Muscle of leg (tissue), 11 donors: ENCODE data around the gene RBM6. TPM values are rescaled to one million over a fixed set of nuclear protein-coding genes. Genes with fewer than 3 reads are reported as not detected.

Source experiments
- DNase-seq: peaks from one replicate; pipeline ENCODE4 v3.0.0; 2013
- H3K27ac ChIP-seq: one replicate; pipeline ENCODE4 v1.5.1; 2013; ENCODE audit warnings: mild to moderate bottlenecking, low read length, control low read depth
- H3K27me3 ChIP-seq: one replicate; pipeline ENCODE4 v1.6.1; 2013; ENCODE audit warnings: low read length; ENCODE audit not compliant: control insufficient read depth, insufficient read depth
- H3K36me3 ChIP-seq: one replicate; pipeline ENCODE4 v1.6.1; 2013; ENCODE audit warnings: low read length; ENCODE audit not compliant: control insufficient read depth, insufficient read depth
- H3K4me1 ChIP-seq: one replicate; pipeline ENCODE4 v1.6.1; 2013; ENCODE audit warnings: low read length; ENCODE audit not compliant: control insufficient read depth, insufficient read depth
- H3K4me3 ChIP-seq: one replicate; pipeline ENCODE4 v1.5.1; 2013; ENCODE audit warnings: low read length, control low read depth
- H3K9me3 ChIP-seq: replicated peaks from 2 replicates; pipeline ENCODE4 v1.6.1; 2013; ENCODE audit warnings: low read depth, low read length; ENCODE audit not compliant: control insufficient read depth
- WGBS: methylation state at CpG from one replicate; pipeline ENCODE4 v1.1.5; 2013; ENCODE audit warnings: missing lambda C conversion rate; ENCODE audit not compliant: insufficient coverage; 5-methylcytosine and 5-hydroxymethylcytosine counted together
- polyA plus RNA-seq, 8 donors: library from polyadenylated mRNA; unstranded; fragments of 120-200 nt; gene quantifications; one replicate each; pipeline versions ENCODE4 v1.2.1 to v1.2.3, GENCODE V29; 2013; ENCODE audit warnings: inconsistent platforms in 1 of 8, low replicate concordance in 1 of 8; ENCODE audit not compliant: insufficient read length in 8 of 8, insufficient read depth in 1 of 8
- total RNA-seq: library from RNA; stranded (reverse); fragments of 120-200 nt; gene quantifications from one replicate; pipeline ENCODE4 v1.2.4, GENCODE V29; 2013

Gene RBM6
- total and polyA plus RNA-seq, 9 donors: 58.9 to 87.9 (median 65.9) TPM

DNA sequence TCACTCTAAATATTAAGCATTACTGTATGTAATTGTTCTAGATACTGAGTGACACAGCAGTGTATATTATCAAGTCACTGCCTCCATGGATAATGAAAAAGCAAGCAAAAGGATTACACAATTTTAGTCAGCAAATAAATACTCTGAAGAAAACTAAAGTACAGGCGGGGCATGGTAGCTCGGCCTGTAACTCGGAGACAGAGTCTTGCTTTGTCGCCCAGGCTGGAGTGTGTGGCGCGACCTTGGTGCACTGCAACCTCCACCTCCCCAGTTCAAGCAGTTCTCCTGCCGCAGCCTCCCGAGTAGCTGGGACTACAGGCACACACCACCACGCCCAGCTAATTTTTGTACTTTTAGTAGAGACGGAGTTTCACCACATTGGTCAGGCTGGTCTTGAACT is 32.7 kb downstream of the RBM6 start:
- H3K36me3 ChIP-seq: peaks cover 26% of the 10 kb centered on the region
- WGBS: 94% methylated on average over 10 of the region's 10 CpGs
- no peaks in the 10 kb centered on the region for H3K4me1 ChIP-seq
- no peak overlapping the region for H3K27ac ChIP-seq
- DNase-seq: no peak
- no peaks in the 10 kb centered on the region for H3K27me3 ChIP-seq
- no peaks in the 10 kb centered on the region for H3K9me3 ChIP-seq
- H3K4me3 ChIP-seq: no peak overlapping the region

- Histone ChIP-seq H3K27me3 (no peaks in the 10 kb centered on the region), H3K27ac (no peak overlapping the region), H3K9me3 (no peaks in the 10 kb centered on the region), H3K4me3 (no peak overlapping the region), H3K4me1 (no peaks in the 10 kb centered on the region), H3K36me3 (peaks cover 27% of the 10 kb centered on the region)
- 62% methylated on average over 2 of the region's 2 CpGs for WGBS
- no peak for DNase-seq
Measured at GRCh38 chr3:49976942-49977341, 37.0 kb downstream of the RBM6 start.

- WGBS: 92% methylated on average over 7 of the region's 13 CpGs
- Histone ChIP-seq H3K4me1 (no peaks in the 10 kb centered on the region), H3K36me3 (peaks cover 23% of the 10 kb centered on the region), H3K27me3 (no peaks in the 10 kb centered on the region), H3K9me3 (no peaks in the 10 kb centered on the region), H3K27ac (no peak overlapping the region), H3K4me3 (no peak overlapping the region)
- no peak for DNase-seq
Measured at GRCh38 chr3:49984394-49984793, 44.4 kb downstream of the RBM6 start.

DNA sequence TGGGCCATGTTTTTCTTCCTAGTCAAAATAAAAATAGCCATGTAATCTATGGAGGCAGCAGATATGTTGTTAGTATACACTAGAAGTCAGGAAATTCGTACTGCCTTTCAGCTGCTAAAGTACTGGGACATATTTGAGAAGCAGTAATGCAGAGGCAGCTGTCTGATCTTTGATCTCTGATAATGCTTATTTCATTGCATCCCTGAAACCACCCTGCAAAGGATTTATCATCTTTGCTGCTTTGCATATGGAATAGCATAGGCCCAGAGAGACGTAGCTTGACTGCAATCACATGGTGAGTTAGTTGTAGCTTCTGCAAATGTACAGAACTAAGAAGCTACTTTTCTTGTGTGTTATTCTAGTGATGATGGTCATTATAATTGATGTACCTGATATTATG is 52.4 kb downstream of the RBM6 start:
- H3K36me3 ChIP-seq: peaks cover 2% of the 10 kb centered on the region
- H3K27ac ChIP-seq: no peak overlapping the region
- WGBS: 100% methylated on average over 1 of the region's 2 CpGs
- no peak for DNase-seq
- no peak overlapping the region for H3K4me3 ChIP-seq
- H3K9me3 ChIP-seq: no peaks in the 10 kb centered on the region
- H3K27me3 ChIP-seq: no peaks in the 10 kb centered on the region
- H3K4me1 ChIP-seq: no peaks in the 10 kb centered on the region

GRCh38 chr3:49994476-49994875 is 54.5 kb downstream of the RBM6 start:
- no peak for DNase-seq
- WGBS: no CpG with 5 or more reads among the region's 1 CpG
- no peaks in the 10 kb centered on the region for H3K4me1 ChIP-seq
- H3K36me3 ChIP-seq: peaks cover 5% of the 10 kb centered on the region
- no peak overlapping the region for H3K4me3 ChIP-seq
- no peak overlapping the region for H3K27ac ChIP-seq
- H3K9me3 ChIP-seq: no peaks in the 10 kb centered on the region
- H3K27me3 ChIP-seq: no peaks in the 10 kb centered on the region

GRCh38 chr3:49996016-49996415 is 56.1 kb downstream of the RBM6 start:
- no CpG with 5 or more reads among the region's 2 CpGs for WGBS
- DNase-seq: no peak
- H3K27ac ChIP-seq: no peak overlapping the region
- peaks cover 16% of the 10 kb centered on the region for H3K36me3 ChIP-seq
- H3K27me3 ChIP-seq: no peaks in the 10 kb centered on the region
- no peak overlapping the region for H3K4me3 ChIP-seq
- no peaks in the 10 kb centered on the region for H3K9me3 ChIP-seq
- H3K4me1 ChIP-seq: no peaks in the 10 kb centered on the region

GRCh38 chr3:49997862-49998261 is 57.9 kb downstream of the RBM6 start:
- H3K27ac ChIP-seq: no peak overlapping the region
- WGBS: no CpG with 5 or more reads among the region's 1 CpG
- H3K4me3 ChIP-seq: no peak overlapping the region
- H3K4me1 ChIP-seq: no peaks in the 10 kb centered on the region
- H3K27me3 ChIP-seq: no peaks in the 10 kb centered on the region
- peaks cover 25% of the 10 kb centered on the region for H3K36me3 ChIP-seq
- no peak for DNase-seq
- no peaks in the 10 kb centered on the region for H3K9me3 ChIP-seq

DNA sequence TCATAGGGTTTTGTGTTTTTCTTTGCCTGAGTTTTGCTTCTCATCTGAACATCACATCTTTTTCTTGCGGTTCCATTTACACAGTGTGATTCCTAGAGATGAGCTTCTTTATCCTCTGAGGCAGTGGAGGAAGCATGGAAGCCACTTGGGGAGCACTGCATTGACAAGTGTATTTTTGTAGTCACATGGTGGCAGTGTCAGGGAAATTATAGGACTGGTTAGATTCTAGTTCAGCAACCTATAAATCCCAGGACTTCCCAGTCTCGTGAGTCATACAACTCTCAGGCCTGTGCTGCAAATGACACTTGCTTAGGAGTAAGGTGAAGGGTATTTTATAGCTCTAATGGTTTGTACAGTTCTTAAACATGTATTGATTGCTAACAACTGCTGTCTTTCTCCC is 58.4 kb downstream of the RBM6 start:
- Histone ChIP-seq H3K4me1 (no peaks in the 10 kb centered on the region), H3K4me3 (no peak overlapping the region), H3K27me3 (no peaks in the 10 kb centered on the region), H3K9me3 (no peaks in the 10 kb centered on the region), H3K36me3 (peaks cover 25% of the 10 kb centered on the region), H3K27ac (no peak overlapping the region)
- WGBS: 40% methylated on average over 1 of the region's 2 CpGs
- no peak for DNase-seq

DNA sequence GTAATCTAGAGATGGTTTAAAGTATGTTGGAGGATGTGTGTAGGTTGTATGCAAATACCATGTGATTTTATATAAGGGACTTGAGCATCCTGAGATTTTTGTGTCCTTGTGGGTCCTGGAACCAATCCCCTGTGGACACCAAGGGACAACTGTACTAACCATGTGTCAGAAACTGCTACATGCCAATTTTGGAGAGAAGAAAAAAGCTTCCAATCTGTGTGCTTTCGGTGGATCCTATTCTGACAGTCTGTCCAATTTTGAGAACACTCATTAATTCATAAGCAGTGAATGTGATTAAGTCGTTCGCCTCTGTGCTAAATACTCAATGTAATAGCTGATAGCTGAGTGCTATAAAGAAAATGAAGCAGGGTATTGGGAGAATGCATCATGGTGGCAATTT is 61.6 kb downstream of the RBM6 start:
- Histone ChIP-seq H3K36me3 (peaks cover 27% of the 10 kb centered on the region), H3K4me1 (no peaks in the 10 kb centered on the region), H3K27me3 (no peaks in the 10 kb centered on the region), H3K9me3 (no peaks in the 10 kb centered on the region), H3K4me3 (no peak overlapping the region), H3K27ac (no peak overlapping the region)
- no CpG with 5 or more reads among the region's 3 CpGs for WGBS
- no peak for DNase-seq

- Histone ChIP-seq H3K27me3 (no peaks in the 10 kb centered on the region), H3K36me3 (peaks cover 30% of the 10 kb centered on the region), H3K4me1 (no peaks in the 10 kb centered on the region), H3K9me3 (no peaks in the 10 kb centered on the region), H3K27ac (no peak overlapping the region), H3K4me3 (no peak overlapping the region)
- DNase-seq: no peak
- WGBS: 100% methylated on average over 1 of the region's 3 CpGs
Measured at GRCh38 chr3:50003216-50003615, 63.3 kb downstream of the RBM6 start.

DNA sequence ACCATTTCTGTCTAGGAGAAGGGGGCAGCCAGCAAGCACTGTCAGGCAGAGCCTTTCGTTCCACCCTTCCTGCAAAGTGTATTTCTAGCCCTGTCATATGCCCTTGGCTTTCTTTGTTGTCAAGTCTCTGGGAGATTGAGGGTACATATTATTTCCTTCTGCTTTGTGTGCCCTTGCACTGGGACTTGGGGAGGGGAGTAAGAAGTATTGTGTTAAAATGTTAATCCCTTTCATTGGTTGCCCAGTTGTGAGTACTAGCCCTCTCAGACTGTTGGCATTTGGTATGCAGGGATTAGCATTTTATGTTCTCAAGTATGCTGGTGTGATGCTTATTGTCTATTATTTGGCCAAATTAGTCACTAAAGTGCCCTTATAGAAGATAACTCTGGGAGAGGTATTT is 63.9 kb downstream of the RBM6 start:
- no CpG with 5 or more reads among the region's 1 CpG for WGBS
- no peaks in the 10 kb centered on the region for H3K4me1 ChIP-seq
- DNase-seq: no peak
- H3K4me3 ChIP-seq: no peak overlapping the region
- no peaks in the 10 kb centered on the region for H3K27me3 ChIP-seq
- peaks cover 30% of the 10 kb centered on the region for H3K36me3 ChIP-seq
- H3K9me3 ChIP-seq: no peaks in the 10 kb centered on the region
- no peak overlapping the region for H3K27ac ChIP-seq
